CD4-positive, alpha-beta T cell treated with Interleukin-10 for 1 hour (primary cell): Measurements from ENCODE around the gene TMEM106B.
A peak's percentile ranks its signal among the peaks of the same experiment; 100 is the strongest.
"Not testable (repeated sequence)": the region's sequence is repeated elsewhere in the genome, so short reads cannot be mapped to it uniquely, and the experiment has no call there.

Experiments used
- DNase-seq: peaks from one replicate; pipeline ENCODE4 v3.0.0-alpha.2; 2020

The TMEM106B gene

DNA sequence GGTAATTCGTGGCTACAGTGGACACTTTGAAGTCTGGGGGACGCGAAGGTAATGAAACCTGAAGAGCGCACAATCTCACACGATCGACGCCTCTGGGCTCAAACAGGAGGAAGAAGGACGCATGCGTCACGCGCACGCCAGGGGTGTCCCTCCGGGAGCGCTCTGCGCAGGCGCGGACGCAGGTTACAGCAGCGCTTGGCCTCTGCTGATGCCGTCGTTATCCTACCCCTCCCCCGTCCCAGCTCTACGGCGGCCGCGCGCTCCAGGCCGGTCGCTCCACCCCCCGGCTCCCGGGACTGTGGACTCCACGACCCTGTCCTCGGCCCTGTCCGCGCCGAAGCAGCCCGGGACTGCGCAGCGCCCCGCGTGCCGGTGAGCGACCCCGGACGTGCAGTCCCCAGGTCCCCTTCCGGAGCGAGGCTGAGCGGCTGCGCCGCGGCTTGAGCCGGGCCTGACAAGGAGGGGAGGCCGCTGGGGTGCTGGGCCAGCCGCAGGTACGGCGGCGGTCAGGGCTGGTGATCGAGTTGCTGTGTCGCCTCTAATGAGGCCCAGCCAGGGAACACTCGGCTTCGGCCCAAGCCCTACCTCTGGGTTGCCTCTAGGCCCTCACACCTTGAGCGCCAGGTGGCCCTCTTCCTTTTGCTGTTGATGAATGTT is at the start of gene TMEM106B:
TMEM106B (plus strand) TSS at position 241 of the 657 bp plus-strand sequence. CDS start 3,517 bp downstream, outside the sequence.
- DNase-seq: peak; percentile 97

DNA sequence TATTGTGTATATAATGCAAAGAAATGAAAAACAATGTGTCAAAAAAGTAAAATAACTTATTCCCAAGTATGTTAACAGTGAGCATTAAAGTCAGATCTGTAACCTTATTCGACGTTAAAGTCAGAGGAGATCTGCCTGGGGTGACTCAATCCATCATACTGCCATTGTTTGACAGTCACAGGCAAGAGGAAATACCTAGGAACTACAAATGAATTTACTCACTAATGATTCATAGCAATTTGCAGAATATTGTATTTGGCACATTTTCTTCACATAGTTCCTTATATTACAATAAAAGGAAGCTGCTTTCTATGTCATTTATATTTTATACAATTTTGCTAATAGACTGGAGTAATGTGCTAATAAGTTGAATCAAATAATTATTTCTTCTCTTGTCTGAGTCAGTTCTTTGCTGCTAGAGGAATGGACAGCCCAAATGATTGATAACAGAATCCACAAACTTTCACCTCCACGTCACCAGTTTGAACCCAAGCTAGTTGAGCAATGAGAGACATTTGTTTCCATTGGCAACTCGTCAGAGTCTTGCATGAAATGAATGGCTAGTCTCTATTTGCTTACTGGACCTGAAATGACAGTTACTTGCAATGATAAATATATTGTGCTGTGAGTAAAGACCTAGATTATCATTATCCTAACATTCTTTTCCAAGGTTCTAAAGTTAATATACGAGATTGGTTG is 48.5 kb upstream of the TMEM106B start:
- DNase-seq: no peak

DNA sequence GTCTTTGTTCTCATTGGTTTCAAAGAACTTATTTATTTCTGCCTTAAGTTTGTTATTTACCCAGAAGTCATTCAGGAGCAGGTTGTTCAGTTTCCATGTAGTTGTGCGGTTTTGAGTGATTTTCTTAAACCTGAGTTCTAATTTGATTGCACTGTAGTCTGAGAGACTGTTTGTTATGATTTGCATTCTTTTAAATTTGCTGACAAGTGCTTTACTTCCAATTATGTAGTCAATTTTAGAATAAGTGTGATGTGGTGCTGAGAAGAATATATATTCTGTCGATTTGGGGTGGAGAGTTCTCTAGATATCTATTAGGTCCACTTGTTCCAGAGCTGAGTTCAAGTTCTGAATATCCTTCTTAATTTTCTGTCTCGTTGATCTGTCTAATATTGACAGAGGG is 43.0 kb upstream of the TMEM106B start:
- DNase-seq: not testable (repeated sequence)

DNA sequence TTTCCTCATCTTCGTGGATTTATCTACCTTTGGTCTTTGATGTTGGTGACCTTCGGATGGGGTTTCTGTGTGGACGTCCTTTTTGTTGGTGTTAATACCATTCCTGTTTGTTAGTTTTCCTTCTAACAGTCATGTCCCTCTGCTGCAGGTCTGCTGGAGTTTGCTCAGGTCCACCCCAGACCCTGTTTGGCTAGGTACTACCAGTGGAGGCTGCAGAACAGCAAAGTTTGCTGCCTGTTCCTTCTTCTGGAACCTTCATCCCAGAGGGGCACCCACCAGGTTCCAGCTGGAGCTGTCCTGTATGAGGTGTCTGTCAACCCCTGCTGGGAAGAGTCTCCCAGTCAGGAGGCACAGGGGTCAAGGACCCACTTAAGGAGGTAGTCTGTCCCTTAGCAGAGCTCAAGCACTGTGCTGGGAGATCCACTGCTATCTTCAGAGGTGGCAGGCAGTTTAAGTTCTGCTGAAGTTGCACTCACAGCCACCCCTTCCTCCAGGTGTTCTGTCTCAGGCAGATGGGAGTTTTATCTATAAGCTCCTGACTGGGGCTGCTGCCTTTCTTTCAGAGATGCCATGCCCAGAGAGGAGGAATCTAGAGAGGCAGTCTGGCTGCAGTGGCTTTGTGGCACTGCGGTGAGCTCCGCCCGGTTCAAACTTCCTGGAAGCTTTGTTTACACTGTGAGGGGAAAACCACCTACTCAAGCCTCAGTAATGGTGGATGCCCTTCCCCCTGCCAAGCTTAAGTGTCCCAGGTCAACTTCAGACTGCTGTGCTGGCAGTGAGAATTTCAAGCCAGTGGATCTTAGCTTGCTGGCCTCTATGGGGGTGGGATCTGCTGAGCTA is 40.9 kb upstream of the TMEM106B start:
- DNase-seq: peak; percentile 68

DNA sequence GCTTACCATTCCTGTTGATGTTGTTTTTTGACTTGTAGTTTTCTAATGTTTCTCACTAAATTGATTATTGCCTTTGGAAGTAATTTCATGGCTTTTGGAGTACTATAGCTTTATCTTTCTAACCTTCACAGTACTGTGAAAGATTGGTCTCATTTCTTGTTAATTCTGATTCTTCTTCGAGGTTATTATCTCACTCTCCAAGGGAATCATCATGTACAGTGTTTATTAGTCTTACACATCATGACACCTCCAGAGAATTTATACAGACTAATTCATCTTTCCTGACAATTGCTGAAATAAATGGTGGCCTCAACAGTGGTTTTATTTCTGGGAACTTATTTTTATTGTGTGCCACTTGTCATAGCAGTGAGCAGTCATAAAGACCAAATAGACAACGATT is 37.4 kb upstream of the TMEM106B start:
- DNase-seq: no peak

DNA sequence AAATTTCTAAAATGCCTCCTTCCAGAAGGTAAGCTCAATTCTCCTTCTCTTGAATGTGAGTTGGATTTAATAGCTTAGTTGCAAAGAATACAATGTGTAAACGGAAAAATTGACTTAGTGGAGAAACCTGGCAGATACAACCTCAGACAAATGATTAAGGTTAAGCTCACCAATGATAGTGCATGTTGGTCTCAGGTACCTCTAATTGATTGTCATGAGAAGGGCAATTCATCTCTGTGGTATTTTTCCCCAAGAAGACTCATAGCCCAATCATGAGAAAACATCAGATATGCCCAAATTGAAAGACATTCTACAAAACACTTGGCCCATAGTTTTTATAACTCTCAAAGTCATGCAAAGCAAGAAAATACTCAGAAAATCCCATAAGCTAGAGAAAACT is 36.2 kb upstream of the TMEM106B start:
- no peak for DNase-seq

DNA sequence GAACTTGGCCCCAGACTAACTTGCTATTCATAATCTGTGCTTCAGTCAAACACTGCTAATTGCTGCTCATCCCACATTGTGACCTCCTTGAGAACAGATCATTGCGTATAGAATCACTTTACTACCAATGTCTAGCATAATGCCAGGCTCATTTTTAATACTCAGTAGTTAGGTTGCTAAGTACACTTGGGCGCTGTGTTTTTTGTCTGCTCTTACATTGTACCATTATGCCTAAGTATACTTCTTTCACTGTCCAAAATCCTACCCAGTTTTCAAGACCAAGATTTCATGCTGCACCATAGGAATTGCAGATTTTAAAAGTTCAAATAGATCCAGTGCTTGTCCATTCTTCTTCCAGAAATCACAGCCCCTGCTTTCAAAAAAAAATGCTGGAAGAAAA is 32.8 kb upstream of the TMEM106B start:
- no peak for DNase-seq

DNA sequence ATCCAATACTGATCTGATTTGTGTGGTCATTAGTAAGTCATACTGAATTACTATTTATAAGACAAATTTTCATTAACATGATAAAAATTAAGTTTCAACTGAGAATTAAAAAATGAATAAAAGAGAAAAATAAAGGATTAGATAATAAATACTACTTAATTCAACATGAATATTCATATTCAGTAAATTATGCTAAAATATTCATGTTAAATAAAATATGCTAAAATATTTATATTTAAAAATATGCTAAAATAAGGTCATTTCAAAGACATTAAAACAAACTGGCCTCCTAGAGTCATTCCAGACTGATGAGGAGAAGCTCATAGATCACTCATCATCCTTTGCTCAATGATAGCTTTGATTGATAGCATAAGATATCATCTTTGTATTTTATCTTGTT is 16.7 kb upstream of the TMEM106B start:
- no peak for DNase-seq

DNA sequence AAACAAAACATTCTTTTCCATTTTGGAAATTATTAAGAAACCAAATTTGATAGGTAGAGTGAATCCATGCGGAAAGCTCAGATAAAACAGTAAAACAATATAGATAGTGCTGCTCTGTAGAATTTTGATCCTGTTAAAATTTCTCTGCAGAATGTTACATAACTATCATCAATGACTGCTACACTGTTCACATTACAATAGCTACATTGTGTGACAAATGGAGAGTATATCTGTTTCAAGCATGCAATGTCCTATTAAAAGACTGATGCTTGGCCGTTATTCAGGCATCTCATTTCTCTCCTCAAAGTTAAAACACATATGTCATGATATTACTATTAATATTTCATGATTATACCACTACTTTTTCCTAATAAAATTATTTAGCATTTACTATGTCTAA is 14.7 kb upstream of the TMEM106B start:
- DNase-seq: no peak

DNA sequence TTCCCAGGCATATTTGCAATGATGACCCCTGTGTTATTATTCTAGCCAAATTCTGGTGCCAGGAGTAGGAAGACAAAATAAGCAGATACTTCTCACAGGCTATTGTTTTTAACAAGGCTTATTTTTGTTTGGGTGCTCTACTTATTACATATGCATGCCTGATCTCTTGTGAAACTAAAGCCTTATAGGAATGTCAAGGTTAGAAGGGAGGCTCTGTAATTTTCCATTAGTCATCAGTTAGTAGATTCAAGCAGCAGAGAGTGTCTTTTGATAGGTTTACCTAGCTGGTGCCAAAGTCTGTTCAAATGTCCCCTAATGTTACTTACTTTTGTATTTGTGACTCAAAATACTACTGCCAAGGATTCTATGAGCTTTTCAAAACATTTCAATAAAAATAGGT is 11.7 kb upstream of the TMEM106B start:
- DNase-seq: no peak

DNA sequence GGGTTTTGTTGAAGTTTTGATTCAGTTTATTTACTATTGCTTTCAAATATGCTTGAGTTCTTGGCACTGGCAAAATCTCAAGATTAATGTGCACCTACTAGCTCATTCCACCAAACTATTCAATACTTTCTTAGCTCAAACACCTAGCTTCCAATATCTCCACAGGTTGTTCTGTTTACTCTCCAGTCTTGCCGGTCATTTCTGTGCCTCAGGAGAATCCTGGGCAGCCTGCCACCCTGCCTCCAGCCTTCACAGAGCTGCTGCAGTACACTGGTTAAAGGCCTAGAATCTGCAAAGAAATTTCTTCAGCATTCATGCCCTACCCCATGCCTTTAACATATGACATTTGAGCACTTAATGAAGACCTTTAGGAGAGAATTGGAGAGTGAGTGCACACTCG is 4.0 kb upstream of the TMEM106B start:
- DNase-seq: no peak

DNA sequence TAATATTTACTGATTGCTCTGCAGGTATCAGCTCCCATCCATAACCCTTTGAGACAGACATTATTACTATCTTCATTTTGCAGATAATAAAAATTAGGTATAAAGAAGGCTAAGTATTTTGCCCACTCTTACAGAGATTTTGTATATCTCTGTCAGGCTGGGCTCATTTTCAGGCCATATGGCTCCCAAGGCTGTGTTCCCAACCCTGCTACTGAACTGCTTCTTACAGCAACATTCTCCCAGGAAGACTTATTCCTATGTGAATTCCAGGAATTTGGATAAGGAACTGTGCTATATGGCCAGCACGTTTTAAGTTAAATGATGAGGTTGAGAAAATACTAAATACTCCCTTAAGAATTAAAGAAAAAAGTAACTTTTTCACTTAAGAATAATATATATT is 1.9 kb upstream of the TMEM106B start:
- DNase-seq: no peak

DNA sequence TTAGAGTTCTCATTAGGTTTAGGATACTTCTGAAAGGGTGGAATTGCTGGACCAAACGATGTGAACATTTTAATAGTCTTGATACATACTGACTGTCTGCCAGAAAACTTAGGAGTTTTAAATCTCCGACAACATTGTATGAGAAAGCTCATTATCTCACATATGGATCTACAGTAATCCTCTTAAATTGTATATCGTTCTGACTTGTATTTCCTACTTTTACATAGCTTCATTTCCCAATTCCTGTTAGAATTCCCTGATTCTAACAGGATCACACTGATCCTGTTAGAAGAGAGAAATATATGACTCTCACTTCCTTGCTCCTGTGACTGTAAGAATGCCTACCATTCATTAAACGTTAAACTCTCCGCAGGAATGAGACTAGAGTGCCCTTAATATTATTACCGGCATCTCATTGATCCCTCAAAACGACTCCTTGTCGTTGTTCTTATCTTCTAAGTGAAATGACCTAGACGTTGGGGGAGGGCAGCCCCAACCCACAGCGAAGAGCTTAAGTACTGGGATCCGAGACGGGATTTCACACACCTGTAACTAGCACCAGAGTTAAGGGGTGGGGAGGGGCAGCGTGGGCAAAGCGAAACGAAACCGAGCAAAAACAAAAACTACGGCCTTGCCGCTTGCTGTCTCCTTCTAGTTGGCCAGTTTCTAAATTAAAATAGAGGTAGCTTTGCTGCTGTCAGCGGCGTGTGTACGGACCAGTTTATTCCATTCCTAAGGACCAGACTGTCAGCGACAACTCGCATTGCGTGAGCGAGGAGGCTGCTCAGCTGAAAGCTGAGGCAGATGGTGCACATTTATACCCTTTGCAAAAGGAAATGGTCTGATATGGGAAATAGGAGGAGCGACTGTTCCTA is 678 bp upstream of the TMEM106B start:
- no peak for DNase-seq

DNA sequence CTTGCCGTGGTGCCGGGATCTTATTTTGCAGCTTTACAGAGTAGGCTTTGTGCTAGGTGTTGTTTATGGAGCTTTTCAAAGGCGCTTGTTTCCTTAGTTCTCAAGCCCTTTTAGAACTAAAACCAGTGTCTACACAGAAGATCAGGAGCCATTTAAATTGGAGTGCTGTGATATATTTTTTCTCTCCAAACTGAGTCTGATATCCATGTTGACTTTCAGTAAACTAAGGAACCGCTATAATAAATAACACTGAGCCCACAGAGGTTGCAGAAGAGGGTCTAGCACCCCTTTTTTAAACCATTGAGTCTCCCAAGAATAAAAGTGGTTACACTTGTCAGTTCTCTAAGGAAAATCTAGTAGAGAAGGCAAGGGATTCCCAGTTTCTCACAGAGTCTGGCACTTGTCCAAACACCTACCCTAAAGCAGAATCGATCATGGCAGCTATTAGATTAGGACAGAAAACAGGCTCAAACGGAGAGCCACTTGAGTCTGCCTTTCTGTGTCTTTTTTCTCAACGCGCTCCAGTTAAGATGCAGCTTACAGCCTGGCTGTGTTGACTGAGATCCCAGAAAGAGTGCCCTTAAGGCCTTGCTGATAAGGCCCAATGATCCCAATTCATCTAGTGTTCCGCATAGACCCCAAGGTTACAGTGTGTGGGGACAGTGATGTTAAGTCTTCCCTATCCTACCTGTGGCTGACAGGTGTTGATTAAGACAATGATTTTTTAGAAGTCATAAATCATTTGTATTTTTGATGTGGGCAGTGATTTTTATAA is 804 bp downstream of the TMEM106B start:
- no peak for DNase-seq

DNA sequence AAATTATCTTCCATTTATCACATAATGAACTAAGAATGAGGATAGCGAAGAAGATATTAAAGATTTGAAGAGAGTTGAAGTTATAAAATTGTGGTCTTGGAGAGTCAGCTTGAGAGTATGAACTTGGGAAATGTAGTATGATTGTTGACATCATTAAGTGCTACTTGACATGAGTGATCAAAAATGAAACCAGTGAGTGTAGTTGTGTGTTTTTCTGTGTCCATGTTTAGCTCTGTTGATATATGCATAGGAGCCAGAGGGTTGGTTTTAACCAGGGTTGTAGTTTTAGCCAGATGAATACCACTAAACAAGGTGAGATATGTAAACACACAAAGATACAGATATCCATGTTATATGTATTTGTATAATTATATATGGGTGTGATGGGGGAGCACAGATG is 6.2 kb downstream of the TMEM106B start:
- no peak for DNase-seq

DNA sequence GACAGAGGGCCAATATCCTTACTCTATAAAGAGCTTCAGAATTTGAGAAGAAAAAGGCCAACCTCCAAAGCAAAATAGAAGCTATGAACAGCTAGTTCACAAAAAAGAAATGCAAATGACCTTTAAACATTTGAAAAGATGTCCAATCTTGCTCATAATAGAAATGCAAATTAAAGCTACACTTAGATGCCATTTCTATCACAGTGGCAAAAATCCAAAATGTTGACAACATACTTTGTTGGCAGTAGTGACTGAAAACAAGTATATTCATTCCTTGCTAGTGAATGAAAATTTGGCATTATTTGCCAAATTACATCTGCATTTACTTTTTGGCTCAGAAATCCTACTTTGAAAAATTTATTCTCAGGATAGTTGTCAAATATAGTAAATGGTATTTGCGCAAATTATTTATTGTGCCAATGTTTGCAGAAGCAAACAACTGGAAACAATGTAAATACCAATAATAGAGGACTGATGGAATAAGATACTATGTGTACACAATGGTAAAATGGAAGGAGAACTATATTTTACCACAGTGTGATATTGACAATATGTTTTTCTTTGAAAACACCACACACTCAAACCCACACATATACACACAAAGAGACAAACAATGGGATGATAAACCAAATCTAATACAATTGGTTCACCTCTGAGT is 9.4 kb downstream of the TMEM106B start:
- no peak for DNase-seq

DNA sequence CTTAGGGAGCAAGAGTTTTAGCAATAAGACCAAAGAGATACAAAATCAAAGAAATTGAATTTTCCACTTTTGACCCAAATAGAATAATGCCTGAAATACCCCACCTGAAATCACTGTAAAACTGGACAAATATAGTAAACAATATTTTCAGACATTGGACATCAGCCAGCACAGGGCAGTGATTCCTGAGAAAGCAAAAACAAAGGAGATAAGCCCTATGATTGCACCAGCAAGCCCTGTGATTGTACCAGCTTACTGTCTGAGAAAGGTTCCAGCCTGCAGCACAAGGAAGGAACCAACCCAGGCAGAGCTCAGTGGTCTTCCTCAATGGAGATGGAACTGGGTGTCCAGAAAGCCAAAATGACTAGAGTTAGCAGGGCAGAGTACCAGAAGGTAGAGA is 10.3 kb downstream of the TMEM106B start:
- DNase-seq: no peak

DNA sequence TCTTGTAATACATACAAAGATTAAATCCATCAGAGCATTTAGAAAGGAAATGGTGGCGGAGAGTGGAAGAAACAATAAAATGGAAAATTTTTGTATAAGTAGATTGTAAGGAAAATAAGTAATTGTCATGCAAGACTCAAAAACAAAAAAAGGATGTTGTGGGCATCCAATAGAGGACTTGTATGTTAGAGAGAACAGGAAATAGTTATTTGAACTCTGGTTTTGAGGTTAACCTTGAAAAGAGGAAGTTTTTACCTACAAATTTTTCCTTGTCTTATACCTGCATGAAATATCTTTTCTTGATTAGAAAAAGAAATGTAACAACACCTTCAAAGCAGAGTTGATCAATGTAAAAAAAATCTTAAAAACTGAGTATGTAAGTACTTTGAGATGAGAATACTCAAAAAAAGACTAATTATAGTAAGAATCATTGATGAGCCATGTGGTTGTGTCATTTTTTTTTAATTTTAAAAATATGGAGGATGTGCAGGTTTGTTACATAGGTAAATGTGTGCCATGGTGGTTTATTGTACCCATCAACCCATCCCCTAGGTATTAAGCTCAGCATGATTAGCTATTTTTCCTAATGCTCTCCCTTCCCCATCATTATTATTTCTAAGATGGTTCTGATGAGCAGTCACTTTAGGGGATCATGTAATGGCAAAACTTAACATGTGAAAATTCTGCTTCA is 11.9 kb downstream of the TMEM106B start:
- DNase-seq: peak; percentile 30

DNA sequence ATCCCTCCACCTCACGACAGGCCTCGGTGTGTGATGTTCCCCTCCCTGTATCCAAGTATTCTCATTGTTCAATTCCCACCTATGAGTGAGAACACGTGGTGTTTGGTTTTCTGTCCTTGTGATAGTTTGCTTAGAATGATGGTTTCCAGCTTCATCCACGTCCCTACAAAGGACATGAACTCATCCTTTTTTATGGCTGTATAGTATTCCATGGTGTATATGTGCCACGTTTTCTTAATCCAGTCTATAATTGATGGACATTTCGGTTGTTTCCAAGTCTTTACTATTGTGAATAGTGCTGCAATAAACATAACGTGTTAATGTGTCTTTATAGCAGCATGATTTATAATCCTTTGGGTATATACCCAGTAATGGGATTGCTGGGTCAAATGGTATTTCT is 13.9 kb downstream of the TMEM106B start:
- not testable (repeated sequence) for DNase-seq

DNA sequence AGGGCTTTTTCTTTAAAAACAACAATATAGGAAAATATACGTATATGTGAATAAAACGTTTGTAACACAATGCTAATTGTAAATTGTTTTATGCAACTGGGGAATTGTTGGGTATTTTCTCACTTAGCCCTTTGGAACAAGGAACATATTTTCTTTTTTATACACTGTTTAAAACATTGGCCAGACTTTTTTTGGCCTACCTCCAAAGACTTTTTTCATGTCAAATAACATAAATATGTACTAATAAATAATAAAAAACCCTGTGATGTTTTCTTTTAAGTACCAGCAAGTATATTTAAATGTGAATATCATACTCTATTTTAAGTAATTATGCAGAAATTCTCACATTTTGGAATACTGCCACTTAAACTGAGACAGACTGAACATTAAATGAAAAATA is 15.7 kb downstream of the TMEM106B start:
- DNase-seq: no peak

DNA sequence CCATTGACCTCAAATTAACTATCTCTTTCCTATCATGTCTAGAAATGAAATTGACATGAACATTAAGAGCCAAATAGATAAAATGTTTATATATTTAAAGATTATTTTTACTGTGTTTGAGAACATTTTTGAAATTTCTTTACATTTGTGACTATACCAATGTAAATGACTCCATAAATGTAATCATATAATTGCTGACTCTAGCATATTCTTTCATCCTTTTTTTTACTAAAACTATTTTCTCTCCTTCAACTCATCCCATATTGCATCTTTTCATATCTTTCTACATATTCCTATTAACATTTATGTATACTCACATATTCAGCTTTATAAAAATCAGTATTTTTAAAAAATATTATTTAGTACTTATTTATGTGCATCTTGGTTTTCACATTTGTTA is 16.9 kb downstream of the TMEM106B start:
- no peak for DNase-seq
